B cell (primary cell): ENCODE results near the gene GCA.

Experiments used
- CTCF ChIP-seq: fragments of 200-600 bp; IDR thresholded peaks from one replicate; pipeline ENCODE4 v1.8.0; 2022; ENCODE audit warnings: antibody characterized with exemption, mild to moderate bottlenecking
- EZH2 ChIP-seq: IDR thresholded peaks from 2 replicates; pipeline ENCODE4 v1.6.1; 2012; ENCODE audit warnings: borderline replicate concordance, low read depth, mild to moderate bottlenecking, moderate library complexity, low read length; ENCODE audit not compliant: insufficient read depth, poor library complexity, severe bottlenecking

- TF ChIP-seq CTCF (no peak), EZH2 (no peak)
Observed at GRCh38 chr2:162301877-162302276, 42.1 kb upstream of the GCA start.
